ENCODE measurements around the gene LCE3D. TPM values are rescaled to one million over a fixed set of nuclear protein-coding genes. Genes with fewer than 3 reads are reported as not detected.

Gene LCE3D
- total and polyA plus RNA-seq, 2 of the 4 experiments (the other 2 are of a cell fraction), result not detected

DNA sequence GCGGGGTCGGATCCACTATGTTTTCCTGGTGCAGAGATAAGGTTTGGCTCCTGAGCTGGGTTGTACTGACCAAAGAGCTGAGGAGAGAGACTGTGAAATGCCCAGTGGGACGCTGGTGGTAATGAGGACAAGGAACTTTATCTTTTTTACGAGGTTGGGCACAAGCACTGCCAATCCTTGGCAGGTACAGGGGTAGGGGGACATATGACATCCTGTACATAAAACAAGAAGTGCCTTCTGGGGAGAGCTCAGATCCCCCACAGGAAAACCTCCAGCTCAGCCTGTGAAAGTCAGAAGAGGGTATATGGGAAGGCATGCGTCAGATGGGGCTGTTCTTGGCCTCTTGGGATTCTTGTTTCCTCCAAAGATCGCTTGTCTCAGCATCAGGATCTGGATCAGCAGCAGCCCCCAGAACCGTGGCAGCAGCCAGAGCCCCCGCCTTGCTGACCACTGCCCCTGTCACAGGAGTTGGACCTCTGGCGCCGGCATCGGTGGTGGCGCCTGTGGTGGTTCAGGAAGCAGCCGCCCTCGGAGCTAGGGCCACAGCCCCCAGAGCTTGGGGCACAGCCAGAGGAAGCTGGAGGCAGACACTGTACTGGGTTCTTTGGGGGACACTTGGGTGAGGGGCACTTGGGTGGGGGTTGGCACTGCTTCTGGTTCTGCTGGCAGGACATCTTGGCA lies 14.6 kb downstream of the LCE3D start:
- H3K9me3 ChIP-seq (ENCODE audit: control insufficient read depth, insufficient read depth, low read length), result peaks cover 3% of the 10 kb centered on the region; the same call in 1 of the 2 replicates
- no peaks in the 10 kb centered on the region for H3K36me3 ChIP-seq (ENCODE audit: control insufficient read depth, insufficient read depth, low read length)
- no peaks in the 10 kb centered on the region for H3K4me1 ChIP-seq (ENCODE audit: control insufficient read depth, insufficient read depth, low read length)
- H2AK5ac ChIP-seq (ENCODE audit: low read depth, low read length), result no peak overlapping the region
- no peak overlapping the region for H2AK9ac ChIP-seq (replicated peaks; ENCODE audit: low read depth, low read length, poor library complexity)
- H2BK15ac ChIP-seq (ENCODE audit: low read depth, low read length), result no peak overlapping the region
- no peak overlapping the region for H3K4me2 ChIP-seq (ENCODE audit: low read depth, low read length)
- H3K79me1 ChIP-seq (ENCODE audit: low read depth in 1 of 2, low read length in 2 of 2), result no peaks in the 10 kb centered on the region
- CTCF ChIA-PET, result no interaction called here
- no peak overlapping the region for H3K4me3 ChIP-seq (ENCODE audit: insufficient read depth, low read depth, low read length)
- H3K9ac ChIP-seq (ENCODE audit: low read depth, low read length), result no peak overlapping the region
- WGBS, 2 experiments (ENCODE audit: extremely low coverage in 2 of 2, insufficient read length in 1 of 2), result no CpG with 5 or more reads among the region's 14 CpGs
- H2BK5ac ChIP-seq (ENCODE audit: low read depth, low read length, poor library complexity, severe bottlenecking), result no peak overlapping the region
- H4K5ac ChIP-seq (ENCODE audit: low read depth, low read length), result no peak overlapping the region
- intact Hi-C loops (cut with micrococcal nuclease), result no loop called here
- TF ChIP-seq MAZ (IDR thresholded peaks at IDR 0.05; ENCODE audit: borderline replicate concordance, low read depth, low read length) (no peak), RCOR1 (IDR thresholded peaks at IDR 0.05; ENCODE audit: insufficient replicate concordance, low read length) (no peak), RFX5 (IDR thresholded peaks at IDR 0.05; ENCODE audit: low read depth, low read length) (no peak), CHD1 (IDR thresholded peaks at IDR 0.05; ENCODE audit: low read depth, low read length) (no peak), FOS (IDR thresholded peaks at IDR 0.05; ENCODE audit: low read depth, low read length) (no peak), BHLHE40 (IDR thresholded peaks at IDR 0.05; ENCODE audit: low read depth, low read length) (no peak), NFE2L2 (IDR thresholded peaks at IDR 0.05; ENCODE audit: low read depth, low read length) (no peak), MXI1 (IDR thresholded peaks at IDR 0.05; ENCODE audit: borderline replicate concordance, low read depth, low read length) (no peak), POLR2A (IDR thresholded peaks at IDR 0.05; ENCODE audit: low read depth, low read length) (no peak), MAFK (IDR thresholded peaks at IDR 0.05; ENCODE audit: low read depth, low read length) (no peak)
- TF ChIP-seq, protein P1, sequence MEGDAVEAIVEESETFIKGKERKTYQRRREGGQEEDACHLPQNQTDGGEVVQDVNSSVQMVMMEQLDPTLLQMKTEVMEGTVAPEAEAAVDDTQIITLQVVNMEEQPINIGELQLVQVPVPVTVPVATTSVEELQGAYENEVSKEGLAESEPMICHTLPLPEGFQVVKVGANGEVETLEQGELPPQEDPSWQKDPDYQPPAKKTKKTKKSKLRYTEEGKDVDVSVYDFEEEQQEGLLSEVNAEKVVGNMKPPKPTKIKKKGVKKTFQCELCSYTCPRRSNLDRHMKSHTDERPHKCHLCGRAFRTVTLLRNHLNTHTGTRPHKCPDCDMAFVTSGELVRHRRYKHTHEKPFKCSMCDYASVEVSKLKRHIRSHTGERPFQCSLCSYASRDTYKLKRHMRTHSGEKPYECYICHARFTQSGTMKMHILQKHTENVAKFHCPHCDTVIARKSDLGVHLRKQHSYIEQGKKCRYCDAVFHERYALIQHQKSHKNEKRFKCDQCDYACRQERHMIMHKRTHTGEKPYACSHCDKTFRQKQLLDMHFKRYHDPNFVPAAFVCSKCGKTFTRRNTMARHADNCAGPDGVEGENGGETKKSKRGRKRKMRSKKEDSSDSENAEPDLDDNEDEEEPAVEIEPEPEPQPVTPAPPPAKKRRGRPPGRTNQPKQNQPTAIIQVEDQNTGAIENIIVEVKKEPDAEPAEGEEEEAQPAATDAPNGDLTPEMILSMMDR (conservative IDR thresholded peaks at IDR 0.05; ENCODE audit: low read depth, low read length), result no peak
- TF ChIP-seq, protein P2, sequence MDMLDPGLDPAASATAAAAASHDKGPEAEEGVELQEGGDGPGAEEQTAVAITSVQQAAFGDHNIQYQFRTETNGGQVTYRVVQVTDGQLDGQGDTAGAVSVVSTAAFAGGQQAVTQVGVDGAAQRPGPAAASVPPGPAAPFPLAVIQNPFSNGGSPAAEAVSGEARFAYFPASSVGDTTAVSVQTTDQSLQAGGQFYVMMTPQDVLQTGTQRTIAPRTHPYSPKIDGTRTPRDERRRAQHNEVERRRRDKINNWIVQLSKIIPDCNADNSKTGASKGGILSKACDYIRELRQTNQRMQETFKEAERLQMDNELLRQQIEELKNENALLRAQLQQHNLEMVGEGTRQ (IDR thresholded peaks at IDR 0.05; ENCODE audit: low read depth, low read length), result no peak
- TF ChIP-seq, protein P3, sequence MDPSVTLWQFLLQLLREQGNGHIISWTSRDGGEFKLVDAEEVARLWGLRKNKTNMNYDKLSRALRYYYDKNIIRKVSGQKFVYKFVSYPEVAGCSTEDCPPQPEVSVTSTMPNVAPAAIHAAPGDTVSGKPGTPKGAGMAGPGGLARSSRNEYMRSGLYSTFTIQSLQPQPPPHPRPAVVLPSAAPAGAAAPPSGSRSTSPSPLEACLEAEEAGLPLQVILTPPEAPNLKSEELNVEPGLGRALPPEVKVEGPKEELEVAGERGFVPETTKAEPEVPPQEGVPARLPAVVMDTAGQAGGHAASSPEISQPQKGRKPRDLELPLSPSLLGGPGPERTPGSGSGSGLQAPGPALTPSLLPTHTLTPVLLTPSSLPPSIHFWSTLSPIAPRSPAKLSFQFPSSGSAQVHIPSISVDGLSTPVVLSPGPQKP (IDR thresholded peaks at IDR 0.05; ENCODE audit: borderline replicate concordance, low read depth, low read length), result no peak
- dilution Hi-C loops (cut with HindIII; ENCODE audit: low sequenced_read_pairs, unreplicated experiment), result no loop called here
- no peak overlapping the region for H4K8ac ChIP-seq (ENCODE audit: low read depth in 2 of 2, low read length in 2 of 2)
- H3K27ac ChIP-seq (ENCODE audit: insufficient read depth, low read length), result no peak overlapping the region
- H3K27me3 ChIP-seq (ENCODE audit: control insufficient read depth, insufficient read depth, low read length), result no peaks in the 10 kb centered on the region
- H4K20me1 ChIP-seq (ENCODE audit: insufficient read depth, low read length), result no peaks in the 10 kb centered on the region
- POLR2A ChIA-PET (ENCODE audit: unreplicated experiment), result no interaction called here
- H3K14ac ChIP-seq (replicated peaks; ENCODE audit: low read depth, low read length), result no peak overlapping the region
- H3K56ac ChIP-seq (ENCODE audit: extremely low read depth, insufficient read depth, low read length), result no peak overlapping the region
- DNase-seq (no peak), ATAC-seq (ENCODE audit: low read depth) (no peak)
- no peak overlapping the region for H3K18ac ChIP-seq (ENCODE audit: low read depth, low read length)
- no peak overlapping the region for H3K4ac ChIP-seq (ENCODE audit: low read depth, low read length)
- BruUV-seq (replicated peaks), result no TSS peak
- no peak overlapping the region for H3K23ac ChIP-seq (ENCODE audit: low read depth, low read length)
- no peaks in the 10 kb centered on the region for H3K9me1 ChIP-seq (ENCODE audit: insufficient read depth, low read length)
- H2BK20ac ChIP-seq (ENCODE audit: low read depth, low read length), result no peak overlapping the region
- no peak overlapping the region for H4K91ac ChIP-seq (ENCODE audit: insufficient read depth, low read depth, low read length)
- no peak overlapping the region for H2AFZ ChIP-seq (replicated peaks; ENCODE audit: low read length, poor library complexity)
- no peak overlapping the region for H2BK120ac ChIP-seq (ENCODE audit: low read depth, low read length)
- in situ Hi-C loops (cut with MboI; ENCODE audit: low sequenced_read_pairs), result no loop called here
